ENCODE measurements around the gene TMEM135. TPM values are rescaled to one million over a fixed set of nuclear protein-coding genes. Genes with fewer than 3 reads are reported as not detected.

The TMEM135 gene
- total RNA-seq, 1 donor from 2014 or later = 20.6 TPM

DNA sequence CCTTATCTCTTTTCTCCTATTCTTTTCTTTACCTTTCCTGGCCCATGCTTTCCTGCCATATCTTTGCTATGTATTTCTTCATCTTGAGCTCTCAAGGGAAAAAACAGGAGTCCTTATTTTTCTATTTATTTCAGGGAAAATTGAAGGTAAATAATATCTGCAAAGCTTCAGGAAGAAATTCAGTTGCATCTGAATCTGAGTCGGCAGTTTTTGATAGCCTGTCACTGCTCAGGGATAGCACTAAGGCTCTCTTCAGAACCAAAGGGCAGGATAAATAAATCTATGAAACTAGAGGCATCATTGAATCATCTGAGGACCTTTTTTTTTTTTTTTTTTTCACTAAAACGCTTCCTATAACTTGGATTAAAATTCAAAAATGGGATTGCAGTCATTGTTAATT is 288.9 kb downstream of the TMEM135 start:
- no peak overlapping the region for H3K4me3 ChIP-seq (ENCODE audit: insufficient read depth, low read depth, low read length)

DNA sequence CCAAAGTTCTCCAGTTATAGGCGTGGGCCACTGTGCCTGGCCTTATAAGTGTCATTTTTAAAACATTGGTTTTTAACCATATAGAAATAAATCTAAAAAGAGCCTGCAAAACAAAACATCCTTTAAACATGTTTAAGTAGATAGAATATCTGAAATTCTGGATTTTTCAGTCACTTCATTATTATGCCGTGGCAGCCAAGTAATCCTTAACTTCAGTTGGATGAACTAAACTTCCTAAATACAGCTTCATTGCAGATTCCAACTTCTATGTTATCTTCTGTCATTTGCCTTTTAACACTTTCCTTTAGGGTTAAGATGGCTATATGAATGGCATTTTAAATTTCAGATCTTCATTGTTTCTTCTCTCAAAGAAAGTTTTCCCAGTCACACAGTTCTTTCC is 291.4 kb downstream of the TMEM135 start:
- Mint-ChIP-seq H3K36me3 (ENCODE audit: low read depth, unreplicated experiment) (peaks cover 3% of the 10 kb centered on the region), H3K4me3 (ENCODE audit: unreplicated experiment) (no peak overlapping the region), H3K27ac (ENCODE audit: unreplicated experiment) (no peak overlapping the region), H3K27me3 (ENCODE audit: low read depth, unreplicated experiment) (no peaks in the 10 kb centered on the region), H3K9me3 (ENCODE audit: unreplicated experiment) (peaks cover 5% of the 10 kb centered on the region), H3K4me1 (ENCODE audit: low read depth, unreplicated experiment) (peaks cover 13% of the 10 kb centered on the region)
- Histone ChIP-seq H2AFZ (ENCODE audit: low read depth, low read length) (no peak overlapping the region), H3K36me3 (ENCODE audit: insufficient read depth, low read length) (peaks cover 2% of the 10 kb centered on the region), H4K20me1 (ENCODE audit: insufficient read depth, low read length) (no peaks in the 10 kb centered on the region), H3K9ac (ENCODE audit: low read length) (no peak overlapping the region), H3K4me2 (ENCODE audit: low read length) (no peak overlapping the region), H3K27me3 (ENCODE audit: insufficient read depth, low read length) (no peaks in the 10 kb centered on the region), H3K79me2 (ENCODE audit: insufficient read depth, low read length) (no peaks in the 10 kb centered on the region), H3K9me3 (ENCODE audit: insufficient read depth, low read depth, low read length) (no peaks in the 10 kb centered on the region), H3K27ac (ENCODE audit: low read depth, low read length) (no peak overlapping the region), H3K4me3 (ENCODE audit: insufficient read depth, low read depth, low read length) (no peak overlapping the region), H3K4me1 (ENCODE audit: insufficient read depth, low read length) (no peaks in the 10 kb centered on the region)
- TF ChIP-seq, protein P1, sequence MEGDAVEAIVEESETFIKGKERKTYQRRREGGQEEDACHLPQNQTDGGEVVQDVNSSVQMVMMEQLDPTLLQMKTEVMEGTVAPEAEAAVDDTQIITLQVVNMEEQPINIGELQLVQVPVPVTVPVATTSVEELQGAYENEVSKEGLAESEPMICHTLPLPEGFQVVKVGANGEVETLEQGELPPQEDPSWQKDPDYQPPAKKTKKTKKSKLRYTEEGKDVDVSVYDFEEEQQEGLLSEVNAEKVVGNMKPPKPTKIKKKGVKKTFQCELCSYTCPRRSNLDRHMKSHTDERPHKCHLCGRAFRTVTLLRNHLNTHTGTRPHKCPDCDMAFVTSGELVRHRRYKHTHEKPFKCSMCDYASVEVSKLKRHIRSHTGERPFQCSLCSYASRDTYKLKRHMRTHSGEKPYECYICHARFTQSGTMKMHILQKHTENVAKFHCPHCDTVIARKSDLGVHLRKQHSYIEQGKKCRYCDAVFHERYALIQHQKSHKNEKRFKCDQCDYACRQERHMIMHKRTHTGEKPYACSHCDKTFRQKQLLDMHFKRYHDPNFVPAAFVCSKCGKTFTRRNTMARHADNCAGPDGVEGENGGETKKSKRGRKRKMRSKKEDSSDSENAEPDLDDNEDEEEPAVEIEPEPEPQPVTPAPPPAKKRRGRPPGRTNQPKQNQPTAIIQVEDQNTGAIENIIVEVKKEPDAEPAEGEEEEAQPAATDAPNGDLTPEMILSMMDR (IDR thresholded peaks at IDR 0.05; ENCODE audit: insufficient read depth, low read depth, low read length) = no peak
- no peak for TF ChIP-seq EZH2 (IDR thresholded peaks at IDR 0.05; ENCODE audit: insufficient read depth, low read length)
- DNase-seq (ENCODE audit: low read depth) (no peak), FAIRE-seq (no peak)

More for the DNA sequence above, 288.9 kb downstream of the TMEM135 start:
- Histone ChIP-seq H3K4me1 (ENCODE audit: insufficient read depth, low read length) (no peaks in the 10 kb centered on the region), H3K27me3 (ENCODE audit: insufficient read depth, low read length) (no peaks in the 10 kb centered on the region), H2AFZ (ENCODE audit: low read depth, low read length) (no peak overlapping the region), H4K20me1 (ENCODE audit: insufficient read depth, low read length) (no peaks in the 10 kb centered on the region), H3K79me2 (ENCODE audit: insufficient read depth, low read length) (no peaks in the 10 kb centered on the region), H3K36me3 (ENCODE audit: insufficient read depth, low read length) (peaks cover 2% of the 10 kb centered on the region), H3K27ac (ENCODE audit: low read depth, low read length) (no peak overlapping the region), H3K4me2 (ENCODE audit: low read length) (no peak overlapping the region), H3K9me3 (ENCODE audit: insufficient read depth, low read depth, low read length) (no peaks in the 10 kb centered on the region), H3K9ac (ENCODE audit: low read length) (no peak overlapping the region)
- Mint-ChIP-seq H3K4me1 (ENCODE audit: low read depth, unreplicated experiment) (peaks cover 13% of the 10 kb centered on the region), H3K4me3 (ENCODE audit: unreplicated experiment) (no peak overlapping the region), H3K36me3 (ENCODE audit: low read depth, unreplicated experiment) (peaks cover 3% of the 10 kb centered on the region), H3K9me3 (ENCODE audit: unreplicated experiment) (no peaks in the 10 kb centered on the region), H3K27me3 (ENCODE audit: low read depth, unreplicated experiment) (no peaks in the 10 kb centered on the region), H3K27ac (ENCODE audit: unreplicated experiment) (no peak overlapping the region)
- TF ChIP-seq EZH2 (IDR thresholded peaks at IDR 0.05; ENCODE audit: insufficient read depth, low read length) = no peak
- TF ChIP-seq, protein P1 (IDR thresholded peaks at IDR 0.05; ENCODE audit: insufficient read depth, low read depth, low read length) = no peak
- FAIRE-seq (no peak), DNase-seq (ENCODE audit: low read depth) (no peak)

DNA sequence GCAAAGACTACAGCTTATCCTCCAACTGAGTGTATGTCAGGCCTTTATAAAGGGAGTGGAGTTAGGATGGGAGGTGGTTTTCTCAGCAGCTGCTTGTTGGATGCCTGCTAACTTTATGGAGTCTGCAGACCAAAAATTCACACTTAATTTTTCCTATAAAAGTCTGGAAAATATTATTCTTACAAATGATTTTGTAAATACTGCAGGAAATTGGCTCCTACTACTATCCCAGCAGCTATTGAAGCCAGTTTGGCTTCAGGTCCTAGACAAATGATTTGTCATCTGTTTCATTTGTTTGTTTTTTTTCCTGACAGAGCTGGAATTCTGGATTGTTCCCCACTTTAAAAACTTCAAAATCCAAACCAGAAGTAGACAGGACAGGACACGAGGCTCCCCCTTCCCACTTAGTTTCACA is 292.5 kb downstream of the TMEM135 start:
- Histone ChIP-seq H3K79me2 (ENCODE audit: insufficient read depth, low read length) (no peaks in the 10 kb centered on the region), H2AFZ (ENCODE audit: low read depth, low read length) (no peak overlapping the region), H3K27ac (ENCODE audit: low read depth, low read length) (no peak overlapping the region), H3K9me3 (ENCODE audit: insufficient read depth, low read depth, low read length) (no peaks in the 10 kb centered on the region), H4K20me1 (ENCODE audit: insufficient read depth, low read length) (no peaks in the 10 kb centered on the region), H3K4me1 (ENCODE audit: insufficient read depth, low read length) (no peaks in the 10 kb centered on the region), H3K9ac (ENCODE audit: low read length) (no peak overlapping the region), H3K4me3 (ENCODE audit: insufficient read depth, low read depth, low read length) (no peak overlapping the region), H3K36me3 (ENCODE audit: insufficient read depth, low read length) (peaks cover 2% of the 10 kb centered on the region), H3K27me3 (ENCODE audit: insufficient read depth, low read length) (no peaks in the 10 kb centered on the region), H3K4me2 (ENCODE audit: low read length) (no peak overlapping the region)
- Mint-ChIP-seq H3K4me1 (ENCODE audit: low read depth, unreplicated experiment) (peaks cover 6% of the 10 kb centered on the region), H3K4me3 (ENCODE audit: unreplicated experiment) (no peak overlapping the region), H3K9me3 (ENCODE audit: unreplicated experiment) (peaks cover 5% of the 10 kb centered on the region), H3K27ac (ENCODE audit: unreplicated experiment) (no peak overlapping the region), H3K27me3 (ENCODE audit: low read depth, unreplicated experiment) (no peaks in the 10 kb centered on the region), H3K36me3 (ENCODE audit: low read depth, unreplicated experiment) (peaks cover 3% of the 10 kb centered on the region)
- no peak for TF ChIP-seq EZH2 (IDR thresholded peaks at IDR 0.05; ENCODE audit: insufficient read depth, low read length)
- TF ChIP-seq, protein P1 (IDR thresholded peaks at IDR 0.05; ENCODE audit: insufficient read depth, low read depth, low read length) = no peak
- DNase-seq (ENCODE audit: low read depth) (no peak), FAIRE-seq (no peak)
